Upper lobe of right lung (tissue), 1 donor: Measurements from ENCODE around the gene TOM1L2. TPM values are rescaled to one million over a fixed set of nuclear protein-coding genes. Genes with fewer than 3 reads are reported as not detected.

Experiments used
- ATAC-seq: fragments of 200-7000 bp; cut with Tn5 transposase; one replicate; pipeline ENCODE4 v1.9.1; 2020; ENCODE audit warnings: mild to moderate bottlenecking, moderate library complexity
- DNase-seq: peaks from one replicate; pipeline ENCODE4 v3.0.0-alpha.2; 2020
- H3K27ac ChIP-seq: fragments of 200-600 bp; one replicate; pipeline ENCODE4 v1.8.0; 2022
- H3K27me3 ChIP-seq: fragments of 200-600 bp; one replicate; pipeline ENCODE4 v1.8.0; 2022; ENCODE audit warnings: mild to moderate bottlenecking
- H3K36me3 ChIP-seq: fragments of 200-600 bp; one replicate; pipeline ENCODE4 v1.8.0; 2022
- H3K4me1 ChIP-seq: fragments of 200-600 bp; one replicate; pipeline ENCODE4 v1.8.0; 2022
- H3K4me3 ChIP-seq: fragments of 200-600 bp; one replicate; pipeline ENCODE4 v1.8.0; 2022; ENCODE audit warnings: mild to moderate bottlenecking
- H3K9me3 ChIP-seq: fragments of 200-600 bp; one replicate; pipeline ENCODE4 v1.8.0; 2022
- intact Hi-C: fragments of 100-400 bp; cut with DNase I; formaldehyde crosslinking; loops from one replicate; pipeline ENCODE4 v1.11.0; 2022
- total RNA-seq: library from RNA; stranded (reverse); fragmentation: NEBNext Ultra II Directional; extraction: Animal tissue kit (Norgen Biotek cat#: 25700); gene quantifications from one replicate; pipeline ENCODE4 v1.2.1, GENCODE V29; 2021
- TF ChIP-seq, protein P1 (sequence below): fragments of 200-600 bp; IDR thresholded peaks from one replicate; pipeline ENCODE4 v1.8.0; 2022; ENCODE audit warnings: antibody characterized with exemption
- donor health status: DM: no; HTN: yes; CAD: no; lungs with severe emphysema.

The TOM1L2 gene
- total RNA-seq, 1 donor from 2014 or later: 76.7 TPM

DNA sequence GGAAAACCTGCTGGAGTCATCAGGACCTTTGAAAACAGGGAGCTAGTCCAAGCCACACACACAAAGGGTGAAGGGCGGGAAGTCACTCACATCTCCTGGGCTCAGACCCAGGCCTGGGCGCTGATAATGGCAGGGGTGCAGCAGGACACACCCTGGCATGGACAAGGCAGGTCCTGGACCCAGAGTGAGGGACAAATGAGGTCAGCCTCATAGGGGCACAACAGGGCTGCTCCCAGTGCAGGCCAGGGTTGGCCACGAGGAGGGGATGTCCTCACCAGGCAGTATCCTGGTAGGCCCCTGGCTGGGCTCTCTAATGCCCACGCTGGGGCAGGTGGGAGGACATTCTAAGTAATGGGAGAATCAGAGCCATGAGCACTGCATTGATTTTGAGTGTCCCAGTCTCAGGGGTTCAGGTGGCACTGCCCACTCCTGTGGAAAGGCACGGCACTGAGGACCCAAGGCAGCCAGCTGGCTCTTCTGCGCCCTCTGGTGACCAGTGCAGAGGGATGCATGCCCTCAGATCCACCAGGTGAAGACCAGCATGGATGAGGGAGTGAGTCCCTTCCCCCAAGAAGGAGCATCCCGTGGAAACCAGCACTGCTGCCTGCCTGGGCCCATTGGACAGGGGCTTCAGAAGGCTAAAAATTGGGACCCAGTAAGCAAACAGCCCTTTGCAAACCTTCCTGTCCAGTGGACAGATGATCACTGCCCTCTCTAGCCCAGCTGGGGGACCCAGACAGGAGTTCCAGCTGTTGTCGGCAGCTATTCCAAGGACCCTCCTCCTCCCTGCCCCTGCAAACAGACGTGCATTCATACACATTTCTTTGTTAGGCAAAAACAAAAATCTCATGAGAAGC lies 112.1 kb downstream of the TOM1L2 start:
- Histone ChIP-seq H3K4me3 (no peak overlapping the region), H3K4me1 (peaks cover 5% of the 10 kb centered on the region), H3K36me3 (peaks cover 6% of the 10 kb centered on the region), H3K27ac (no peak overlapping the region), H3K27me3 (no peaks in the 10 kb centered on the region), H3K9me3 (no peaks in the 10 kb centered on the region)
- intact Hi-C loops: loop anchor here (5.0 to 10.0 kb wide), 2 partner anchors 48 to 175 kb away; partner anchors contain the start of gene RAI1
- TF ChIP-seq, protein P1, sequence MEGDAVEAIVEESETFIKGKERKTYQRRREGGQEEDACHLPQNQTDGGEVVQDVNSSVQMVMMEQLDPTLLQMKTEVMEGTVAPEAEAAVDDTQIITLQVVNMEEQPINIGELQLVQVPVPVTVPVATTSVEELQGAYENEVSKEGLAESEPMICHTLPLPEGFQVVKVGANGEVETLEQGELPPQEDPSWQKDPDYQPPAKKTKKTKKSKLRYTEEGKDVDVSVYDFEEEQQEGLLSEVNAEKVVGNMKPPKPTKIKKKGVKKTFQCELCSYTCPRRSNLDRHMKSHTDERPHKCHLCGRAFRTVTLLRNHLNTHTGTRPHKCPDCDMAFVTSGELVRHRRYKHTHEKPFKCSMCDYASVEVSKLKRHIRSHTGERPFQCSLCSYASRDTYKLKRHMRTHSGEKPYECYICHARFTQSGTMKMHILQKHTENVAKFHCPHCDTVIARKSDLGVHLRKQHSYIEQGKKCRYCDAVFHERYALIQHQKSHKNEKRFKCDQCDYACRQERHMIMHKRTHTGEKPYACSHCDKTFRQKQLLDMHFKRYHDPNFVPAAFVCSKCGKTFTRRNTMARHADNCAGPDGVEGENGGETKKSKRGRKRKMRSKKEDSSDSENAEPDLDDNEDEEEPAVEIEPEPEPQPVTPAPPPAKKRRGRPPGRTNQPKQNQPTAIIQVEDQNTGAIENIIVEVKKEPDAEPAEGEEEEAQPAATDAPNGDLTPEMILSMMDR: peak; percentile 96
- ATAC-seq (peak; percentile 95), DNase-seq (peak; percentile 86)

- DNase-seq: no peak
- no peak overlapping the region for H3K4me3 ChIP-seq
- peaks cover 16% of the 10 kb centered on the region for H3K4me1 ChIP-seq
- intact Hi-C loops: loop anchor here (5.0 kb wide), 1 partner anchor 45 kb away; no protein-coding TSS in a partner anchor
- H3K27ac ChIP-seq: no peak overlapping the region
- TF ChIP-seq, protein P1: no peak
- peaks cover 5% of the 10 kb centered on the region for H3K36me3 ChIP-seq
- no peaks in the 10 kb centered on the region for H3K9me3 ChIP-seq
- no peaks in the 10 kb centered on the region for H3K27me3 ChIP-seq
- ATAC-seq: no peak
These were observed 114.7 kb downstream of the TOM1L2 start for GRCh38 chr17:17857496-17857895.

- TF ChIP-seq, protein P1: no peak
- ATAC-seq (no peak), DNase-seq (no peak)
- H3K9me3 ChIP-seq: no peaks in the 10 kb centered on the region
- H3K36me3 ChIP-seq: no peaks in the 10 kb centered on the region
- intact Hi-C loops: loop anchor here (5.0 kb wide), 1 partner anchor 44 kb away; no protein-coding TSS in a partner anchor
- H3K27me3 ChIP-seq: no peaks in the 10 kb centered on the region
- no peak overlapping the region for H3K4me3 ChIP-seq
- peaks cover 22% of the 10 kb centered on the region for H3K4me1 ChIP-seq
- H3K27ac ChIP-seq: no peak overlapping the region
These were observed 115.8 kb downstream of the TOM1L2 start for GRCh38 chr17:17856386-17856785.

DNA sequence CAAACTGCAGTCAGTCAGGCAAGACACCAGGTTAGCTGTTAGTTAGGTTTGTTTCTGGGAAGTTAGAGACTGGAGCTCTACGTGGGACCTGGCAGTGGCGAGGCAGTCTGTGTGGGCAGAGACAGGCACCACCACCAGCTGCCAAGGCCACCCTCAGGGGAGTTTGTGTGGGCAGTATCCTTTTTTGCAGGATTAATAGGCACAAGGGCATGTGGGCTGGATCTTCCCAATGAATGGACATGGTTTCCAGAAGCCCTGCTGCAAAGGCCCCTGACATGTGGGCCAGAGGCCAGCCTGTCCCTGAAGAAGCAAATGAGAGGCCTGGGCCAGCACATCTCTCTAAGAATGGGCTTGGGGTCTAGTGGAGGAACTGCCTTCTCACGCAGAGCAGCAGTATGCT lies 116.2 kb downstream of the TOM1L2 start:
- ATAC-seq: no peak
- Histone ChIP-seq H3K27ac (no peak overlapping the region), H3K27me3 (no peaks in the 10 kb centered on the region), H3K9me3 (no peaks in the 10 kb centered on the region), H3K4me3 (no peak overlapping the region), H3K36me3 (no peaks in the 10 kb centered on the region), H3K4me1 (peaks cover 25% of the 10 kb centered on the region)
- DNase-seq: no peak
- intact Hi-C loops: loop anchor here (5.0 kb wide), 1 partner anchor 44 kb away; no protein-coding TSS in a partner anchor
- TF ChIP-seq, protein P1: no peak

GRCh38 chr17:17853811-17854447 lies 118.3 kb downstream of the TOM1L2 start:
- H3K4me1 ChIP-seq: peaks cover 39% of the 10 kb centered on the region
- H3K4me3 ChIP-seq: no peak overlapping the region
- TF ChIP-seq, protein P1: no peak
- H3K9me3 ChIP-seq: no peaks in the 10 kb centered on the region
- intact Hi-C loops: no loop called here
- DNase-seq: no peak
- ATAC-seq: no peak
- no peaks in the 10 kb centered on the region for H3K27me3 ChIP-seq
- H3K27ac ChIP-seq: peak overlapping the region; percentile 24
- H3K36me3 ChIP-seq: no peaks in the 10 kb centered on the region
